Keratinocyte (primary cell): ENCODE measurements around the gene MYBPC2. TPM values are rescaled to one million over a fixed set of nuclear protein-coding genes. Genes with fewer than 3 reads are reported as not detected.

Source experiments
- DNase-seq: peaks from one replicate; pipeline ENCODE4 v3.0.0-alpha.2; 2011; ENCODE audit warnings: low read depth, missing footprints, low spot score
- FAIRE-seq: peaks from 2 replicates; lab custom pipeline; 2011; peaks lifted over from hg19 to GRCh38; lab: Jason Lieb, UNC
- H2AFZ ChIP-seq: 2 replicates; pipeline ENCODE4 v1.6.0; 2012; ENCODE audit warnings: low read length, control low read depth, inconsistent platforms; ENCODE audit not compliant: control insufficient read depth
- H3K27ac ChIP-seq: 2 replicates; pipeline ENCODE4 v1.5.1; 2011; ENCODE audit warnings: low read length; ENCODE audit not compliant: control insufficient read depth, insufficient read depth
- H3K27me3 ChIP-seq: 3 replicates; pipeline ENCODE4 v1.6.0; 2011; ENCODE audit warnings: low read length; ENCODE audit not compliant: control insufficient read depth, insufficient read depth; ENCODE audit errors: extremely low read depth
- H3K36me3 ChIP-seq, 2 experiments: 2 replicates in 1 of 2; 3 replicates in 1 of 2; pipeline ENCODE4 v1.5.1; 2011; ENCODE audit warnings: low read length in 2 of 2, mild to moderate bottlenecking in 1 of 2; ENCODE audit not compliant: control insufficient read depth in 2 of 2, insufficient read depth in 2 of 2; ENCODE audit errors: extremely low read depth in 1 of 2
- H3K4me1 ChIP-seq: 3 replicates; pipeline ENCODE4 v1.5.1; 2011; ENCODE audit warnings: low read length; ENCODE audit not compliant: control insufficient read depth, insufficient read depth; ENCODE audit errors: extremely low read depth
- H3K4me2 ChIP-seq: 3 replicates; pipeline ENCODE4 v1.6.0; 2011; ENCODE audit warnings: low read depth, low read length; ENCODE audit not compliant: control insufficient read depth, insufficient read depth; ENCODE audit errors: extremely low read depth
- H3K4me3 ChIP-seq, 3 experiments: fragments of 200-600 bp in 1 of 3; sonication (generic) in 1 of 3; 2 replicates in 2 of 3; 3 replicates in 1 of 3; pipeline ENCODE4 v1.5.1; 2011 to 2016; ENCODE audit warnings: low read length in 3 of 3, mild to moderate bottlenecking in 3 of 3, control low read depth in 2 of 3, inconsistent platforms in 1 of 3, low read depth in 1 of 3, mixed read lengths in 1 of 3, mixed run types in 1 of 3, moderate library complexity in 1 of 3; ENCODE audit not compliant: control insufficient read depth in 2 of 3, insufficient read depth in 2 of 3; ENCODE audit errors: extremely low read depth in 1 of 3
- H3K79me2 ChIP-seq: 2 replicates; pipeline ENCODE4 v1.6.0; 2012; ENCODE audit warnings: low read length; ENCODE audit not compliant: control insufficient read depth, insufficient read depth
- H3K9ac ChIP-seq: 3 replicates; pipeline ENCODE4 v1.6.0; 2011; ENCODE audit warnings: low read length; ENCODE audit not compliant: control insufficient read depth, insufficient read depth; ENCODE audit errors: extremely low read depth
- H3K9me1 ChIP-seq: 3 replicates; pipeline ENCODE4 v1.6.0; 2011; ENCODE audit warnings: low read length; ENCODE audit not compliant: control insufficient read depth, insufficient read depth; ENCODE audit errors: extremely low read depth
- H3K9me3 ChIP-seq: 2 replicates; pipeline ENCODE4 v1.5.1; 2012; ENCODE audit warnings: low read depth, low read length; ENCODE audit not compliant: control insufficient read depth
- H4K20me1 ChIP-seq: 3 replicates; pipeline ENCODE4 v1.6.0; 2011; ENCODE audit warnings: low read length; ENCODE audit not compliant: control insufficient read depth, insufficient read depth; ENCODE audit errors: extremely low read depth
- CTCF ChIP-seq, 3 experiments: IDR thresholded peaks in 1 of 3; conservative IDR thresholded peaks in 1 of 3; optimal IDR thresholded peaks in 1 of 3; 2 replicates in 2 of 3; 3 replicates in 1 of 3; pipeline versions ENCODE3 to v1.5.1; 2011; ENCODE audit warnings: low read length in 3 of 3, mild to moderate bottlenecking in 3 of 3, moderate library complexity in 2 of 3, control low read depth in 1 of 3, inconsistent platforms in 1 of 3; ENCODE audit not compliant: insufficient read depth in 2 of 3; ENCODE audit errors: extremely low read depth in 1 of 3
- EZH2 ChIP-seq: IDR thresholded peaks from one replicate; pipeline ENCODE4 v1.6.1; 2012; ENCODE audit warnings: inconsistent platforms, mild to moderate bottlenecking, low read length, moderate library complexity
- dilution Hi-C: fragments of 300-500 bp; cut with MboI; formaldehyde crosslinking; loops from one replicate; pipeline ENCODE4 v1.7.0; 2020; ENCODE audit warnings: low sequenced_read_pairs; ENCODE audit not compliant: extremely low pct_ligation_motif_present
- polyA plus RNA-seq, 5 experiments: library from polyadenylated mRNA; depleted of rRNA in 3 of 5; stranded (reverse) in 3 of 5; stranded (forward) in 1 of 5; unstranded in 1 of 5; fragments of >200 nt; gene quantifications; 1 replicate in 1 of 5; 2 replicates in 3 of 5; 3 replicates in 1 of 5; pipeline versions ENCODE4 v1.2.1 to v1.2.3, GENCODE V29; 2011 to 2012; ENCODE audit warnings: missing spikeins in 2 of 5, low read depth in 1 of 5, low replicate concordance in 1 of 5

The MYBPC2 gene
- polyA plus RNA-seq, 1 donor (not counting 4 experiments of a cell fraction or from before 2014, with no cell fraction given), result not detected

DNA sequence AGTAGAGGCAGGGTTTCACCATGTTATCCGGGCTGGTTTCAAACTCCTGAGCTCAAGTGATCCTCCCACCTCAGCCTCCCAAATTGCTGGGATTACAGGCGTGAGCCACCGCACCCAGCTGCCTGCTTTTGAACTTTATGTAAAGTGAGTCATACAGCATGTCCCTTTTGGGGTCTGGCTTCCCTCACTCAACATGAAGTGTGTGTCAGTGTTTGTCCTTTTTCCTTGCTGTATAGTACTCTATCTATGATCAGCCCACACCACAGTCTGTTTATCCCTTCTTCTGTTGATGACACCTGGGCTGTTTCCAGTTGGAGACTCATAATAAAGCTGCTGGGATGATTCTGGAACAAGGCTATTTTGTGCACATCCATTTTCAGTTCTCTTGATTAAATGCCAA is 11.9 kb upstream of the MYBPC2 start:
- Histone ChIP-seq H3K27ac (no peak overlapping the region), H3K9ac (no peak overlapping the region), H4K20me1 (no peaks in the 10 kb centered on the region), H2AFZ (no peak overlapping the region), H3K4me3 (no peak overlapping the region), H3K79me2 (no peaks in the 10 kb centered on the region), H3K4me2 (no peak overlapping the region), H3K36me3 (no peaks in the 10 kb centered on the region), H3K27me3 (peaks cover 18% of the 10 kb centered on the region), H3K9me3 (no peaks in the 10 kb centered on the region), H3K9me1 (no peaks in the 10 kb centered on the region), H3K4me1 (no peaks in the 10 kb centered on the region)
- no peak for DNase-seq
- FAIRE-seq, result no peak
- dilution Hi-C loops, result no loop called here
- TF ChIP-seq EZH2, result no peak
- no peak for TF ChIP-seq CTCF (optimal IDR thresholded peaks at IDR 0.05 in 1 of 3, IDR thresholded peaks at IDR 0.05 in 1 of 3, conservative IDR thresholded peaks at IDR 0.05 in 1 of 3; ENCODE audit: extremely low read depth in 1 of 3, insufficient read depth in 2 of 3, low read length in 3 of 3)

DNA sequence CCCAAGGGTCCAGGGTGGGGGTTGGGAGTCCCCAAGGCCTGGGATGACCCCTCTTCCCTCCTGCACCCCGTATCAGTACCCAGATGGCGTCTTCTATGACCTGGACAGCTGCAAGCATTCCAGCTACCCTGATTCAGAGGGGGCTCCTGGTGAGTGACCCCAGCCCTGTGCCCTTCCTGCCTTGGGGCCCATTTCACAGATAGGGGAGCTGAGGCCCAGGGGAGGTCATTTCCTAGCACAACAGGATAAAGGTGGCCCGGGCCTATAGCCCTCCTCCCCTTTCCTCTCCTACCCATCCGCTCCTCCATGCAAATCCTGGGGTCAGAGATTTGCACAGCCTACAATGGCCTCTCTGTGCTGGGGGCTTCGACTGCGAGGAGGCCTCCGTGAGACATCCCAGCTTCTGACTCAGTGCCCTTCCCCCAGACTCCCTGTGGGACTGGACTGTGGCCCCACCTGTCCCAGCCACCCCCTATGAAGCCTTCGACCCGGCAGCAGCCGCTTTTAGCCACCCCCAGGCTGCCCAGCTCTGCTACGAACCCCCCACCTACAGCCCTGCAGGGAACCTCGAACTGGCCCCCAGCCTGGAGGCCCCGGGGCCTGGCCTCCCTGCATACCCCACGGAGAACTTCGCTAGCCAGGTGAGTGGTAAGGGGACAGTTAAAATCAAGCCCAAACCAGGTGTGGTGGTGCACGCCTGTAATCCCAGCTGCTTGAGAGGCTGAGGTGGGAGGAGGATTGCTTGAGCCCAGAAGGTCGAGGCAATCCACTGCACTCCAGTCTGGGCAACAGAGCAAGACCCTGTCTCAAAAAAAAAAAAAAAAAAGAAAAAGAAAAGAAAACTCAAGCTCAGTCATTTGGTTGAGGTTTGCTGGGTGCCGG is 10.1 kb upstream of the MYBPC2 start:
- H3K27ac ChIP-seq, result no peak overlapping the region
- no peak overlapping the region for H3K4me3 ChIP-seq
- FAIRE-seq (no peak), DNase-seq (no peak)
- TF ChIP-seq EZH2 (no peak), CTCF (optimal IDR thresholded peaks at IDR 0.05 in 1 of 3, IDR thresholded peaks at IDR 0.05 in 1 of 3, conservative IDR thresholded peaks at IDR 0.05 in 1 of 3; ENCODE audit: extremely low read depth in 1 of 3, insufficient read depth in 2 of 3, low read length in 3 of 3) (no peak)
- H3K9me1 ChIP-seq, result no peaks in the 10 kb centered on the region
- no peak overlapping the region for H3K4me2 ChIP-seq
- no peaks in the 10 kb centered on the region for H3K36me3 ChIP-seq
- H3K27me3 ChIP-seq, result peaks cover 18% of the 10 kb centered on the region
- H3K79me2 ChIP-seq, result no peaks in the 10 kb centered on the region
- H3K9ac ChIP-seq, result no peak overlapping the region
- H3K4me1 ChIP-seq, result no peaks in the 10 kb centered on the region
- dilution Hi-C loops, result no loop called here
- no peaks in the 10 kb centered on the region for H3K9me3 ChIP-seq
- H4K20me1 ChIP-seq, result no peaks in the 10 kb centered on the region
- no peak overlapping the region for H2AFZ ChIP-seq
